GM18868 (cell line): ENCODE data around the gene LRRC30.
"Not testable (repeated sequence)": the region's sequence is repeated elsewhere in the genome, so short reads cannot be mapped to it uniquely, and the experiment has no call there.

ENCODE experiments used
- ATAC-seq: cut with Tn5 transposase; IDR thresholded peaks from one replicate; pipeline ENCODE4 v1.9.1; 2021; ENCODE audit warnings: mild to moderate bottlenecking, moderate library complexity; ENCODE audit not compliant: unreplicated experiment

Gene LRRC30

DNA sequence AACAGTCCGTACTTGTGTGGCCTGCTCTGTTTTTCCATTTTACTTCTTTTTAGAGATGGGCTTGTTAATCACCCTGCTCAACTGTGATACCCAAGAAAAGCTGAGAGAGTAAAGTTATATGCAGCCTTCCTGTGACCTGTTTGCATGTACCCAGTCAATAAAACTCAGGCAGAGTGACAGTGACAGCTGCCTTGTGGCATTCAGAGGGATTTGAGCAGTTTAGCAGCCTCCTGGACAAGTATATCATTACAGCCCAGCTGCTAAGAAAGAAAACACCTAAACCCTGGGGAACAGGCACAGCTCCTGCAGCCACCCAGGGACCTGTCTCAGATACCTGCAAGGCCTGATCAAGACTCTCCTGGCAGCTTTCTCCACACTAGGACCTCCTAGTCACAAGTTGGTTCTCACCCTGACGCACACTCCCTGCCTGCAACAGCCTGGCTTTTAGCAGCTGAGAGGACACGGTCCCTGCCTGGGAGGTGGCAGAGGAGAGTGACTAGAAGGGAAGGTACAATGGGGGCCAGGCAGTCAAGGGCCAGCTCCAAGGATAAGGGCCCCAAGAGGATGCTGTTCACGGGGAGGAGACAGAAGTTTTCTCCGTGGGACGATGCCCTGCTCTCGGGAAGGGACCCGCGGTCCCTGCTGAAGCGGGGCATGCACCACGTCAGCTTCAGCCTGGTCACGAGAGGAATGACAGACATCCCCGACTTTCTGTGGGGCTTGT, at the start of gene LRRC30:
Gene LRRC30, plus strand, starts transcription at position 464 of the 724 bp plus-strand sequence. Its CDS starts 50 bp downstream, at position 514.
- no peak for ATAC-seq

DNA sequence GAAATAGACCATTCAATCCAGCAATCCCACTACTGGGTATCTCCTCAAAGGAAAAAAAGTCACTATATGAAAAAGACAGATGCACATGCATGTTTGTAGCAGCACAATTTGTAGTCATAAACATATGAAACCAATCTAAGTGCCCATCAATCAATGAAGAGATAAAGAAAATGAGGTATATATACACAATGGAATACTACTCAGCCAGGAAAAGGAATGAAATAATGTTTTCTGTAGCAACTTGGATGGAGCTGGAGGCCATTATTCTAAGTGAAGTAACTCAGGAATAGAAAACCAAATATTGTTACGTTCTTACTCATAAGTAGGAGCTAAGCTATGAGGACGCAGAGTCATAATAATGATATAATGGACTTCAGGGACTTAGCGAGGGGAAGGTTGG, 45.2 kb upstream of the LRRC30 start:
- ATAC-seq: no peak

DNA sequence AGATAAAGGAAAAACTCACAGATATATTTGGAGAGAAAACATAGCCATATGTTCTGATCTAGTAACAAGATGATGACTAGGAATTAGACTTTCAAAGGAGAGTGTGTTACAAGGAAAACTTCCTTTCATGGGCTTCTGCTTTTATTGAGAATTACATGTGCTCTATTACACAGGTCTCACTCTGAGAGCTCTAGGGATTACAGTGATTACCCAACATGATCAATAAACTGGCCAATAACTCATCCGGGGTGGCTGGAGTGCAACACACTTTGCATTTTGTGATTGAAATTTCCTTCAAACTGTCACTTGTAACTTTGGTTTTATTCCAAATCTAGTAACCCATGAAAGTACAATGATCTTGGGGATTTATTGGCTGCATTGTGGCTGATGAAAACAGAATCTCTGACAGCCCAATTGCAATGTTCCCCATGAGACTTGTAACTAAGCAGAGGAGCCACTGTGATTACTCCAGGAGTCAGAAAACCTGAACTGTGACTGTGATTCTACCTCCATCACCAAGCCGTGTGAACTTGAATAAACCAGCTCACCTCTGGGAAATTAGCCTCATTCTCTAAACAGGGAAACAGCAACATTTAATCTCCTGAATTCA, 40.2 kb upstream of the LRRC30 start:
- ATAC-seq: no peak

DNA sequence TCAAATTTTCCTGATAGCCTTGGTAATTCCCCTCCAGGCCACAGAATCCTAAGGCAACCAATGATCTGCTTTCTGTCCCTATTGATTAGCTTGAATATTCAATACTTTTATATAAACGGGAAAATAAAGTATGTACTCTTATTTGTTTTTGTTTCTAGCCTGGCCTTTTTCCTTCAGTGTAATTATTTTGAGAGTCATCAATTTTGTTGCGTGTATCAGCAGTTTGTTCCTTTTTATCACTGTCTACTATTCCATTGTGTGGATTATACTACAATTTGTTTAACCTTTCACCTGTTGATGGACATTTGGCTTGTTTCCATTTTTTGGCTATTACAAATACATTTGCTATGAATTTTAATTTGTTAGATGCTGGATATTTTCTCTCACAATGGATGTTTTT, 39.2 kb upstream of the LRRC30 start:
- ATAC-seq: no peak

DNA sequence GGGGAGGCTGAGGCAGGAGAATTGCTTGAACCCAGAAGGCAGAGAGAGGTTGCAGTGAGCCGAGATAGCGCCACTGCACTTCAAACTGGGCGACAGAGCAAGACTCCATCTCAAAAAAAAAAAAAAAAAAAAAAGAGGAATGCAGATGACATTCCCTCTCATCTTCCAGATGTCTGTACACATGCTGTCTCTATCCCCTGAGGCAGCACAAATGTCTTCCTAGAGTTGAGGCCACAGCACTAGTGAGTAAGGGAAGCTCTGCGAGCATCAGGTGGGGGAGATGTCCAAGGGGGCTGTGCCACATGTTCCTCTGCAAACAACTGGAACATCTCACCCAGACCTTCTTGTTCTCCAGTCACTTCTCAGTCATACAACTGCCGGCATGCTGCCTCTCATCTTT, 35.6 kb upstream of the LRRC30 start:
- ATAC-seq: no peak

DNA sequence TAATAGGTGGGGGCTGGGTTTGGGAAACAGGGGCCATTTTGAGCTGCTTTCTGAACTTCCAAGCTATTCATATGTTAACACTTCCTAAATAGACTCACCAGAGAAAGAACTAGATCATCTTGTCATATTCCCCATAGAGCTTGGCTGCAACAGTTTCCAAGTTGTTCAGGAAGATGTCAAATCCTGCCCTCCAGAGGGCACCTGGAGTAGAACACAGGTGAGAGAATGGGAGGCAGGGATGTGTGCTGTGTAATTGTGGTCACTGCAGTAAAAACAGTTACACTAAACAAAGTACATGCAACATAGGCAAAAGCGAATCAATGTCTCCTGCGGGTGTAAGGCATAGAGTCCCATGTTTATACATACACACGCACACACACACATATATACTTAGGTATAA, 34.5 kb upstream of the LRRC30 start:
- ATAC-seq: no peak

DNA sequence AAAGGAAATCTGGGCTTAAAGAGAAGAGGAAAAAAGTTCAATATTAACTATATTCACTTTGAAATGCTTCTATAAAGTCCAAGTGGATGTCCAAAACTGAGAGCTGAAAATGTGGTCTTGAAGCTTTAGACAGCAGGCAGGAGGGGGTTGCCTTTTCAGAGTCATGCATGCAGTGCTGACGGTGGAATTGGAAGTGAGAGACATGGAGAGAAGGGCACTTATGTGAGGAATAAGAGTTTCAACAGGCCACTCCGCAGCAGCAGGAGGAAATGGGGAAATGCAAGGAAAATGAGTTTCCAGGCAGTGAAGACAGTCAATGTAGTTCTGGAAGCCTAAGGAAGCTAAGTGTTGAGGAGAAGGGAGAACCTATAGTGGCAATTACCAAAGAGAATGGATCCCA, 33.0 kb upstream of the LRRC30 start:
- no peak for ATAC-seq

DNA sequence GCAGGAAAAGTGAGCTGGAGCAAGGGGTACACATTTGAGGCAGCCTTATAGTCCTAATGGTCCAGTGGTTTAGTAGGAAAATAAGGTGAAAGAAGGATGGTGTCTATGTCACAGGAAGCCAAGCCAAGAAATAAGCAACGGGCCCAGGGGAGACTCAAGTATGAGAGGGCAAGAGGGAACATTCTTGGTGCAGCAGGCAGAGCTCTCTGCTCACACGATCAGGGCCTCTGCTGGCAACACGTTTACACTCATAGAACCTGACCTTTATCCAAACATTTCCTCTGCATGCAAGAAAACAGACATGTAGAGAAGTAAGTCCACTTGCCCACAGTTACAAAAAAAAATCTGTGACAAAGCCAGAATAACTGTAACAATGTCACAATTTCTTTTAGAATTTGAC, 32.6 kb upstream of the LRRC30 start:
- ATAC-seq: no peak

DNA sequence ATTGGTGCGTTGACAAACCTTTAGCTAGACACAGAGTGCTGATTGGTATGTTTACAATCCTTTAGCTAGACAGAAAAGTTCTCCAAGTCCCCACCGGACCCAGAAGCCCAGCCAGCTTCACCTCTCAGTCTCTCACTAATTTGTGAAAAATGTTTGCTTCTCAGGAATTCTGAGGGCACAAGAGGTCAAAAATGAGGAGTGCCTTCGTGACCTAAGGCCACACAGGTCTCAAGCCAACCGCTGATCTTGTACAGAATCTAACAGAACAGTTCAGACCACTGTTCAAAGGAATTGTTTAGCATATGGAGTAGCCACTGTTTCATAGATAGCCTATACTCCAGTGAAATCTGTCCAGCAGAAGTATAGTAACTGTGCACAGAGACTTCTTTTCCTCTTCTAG, 29.8 kb upstream of the LRRC30 start:
- no peak for ATAC-seq

DNA sequence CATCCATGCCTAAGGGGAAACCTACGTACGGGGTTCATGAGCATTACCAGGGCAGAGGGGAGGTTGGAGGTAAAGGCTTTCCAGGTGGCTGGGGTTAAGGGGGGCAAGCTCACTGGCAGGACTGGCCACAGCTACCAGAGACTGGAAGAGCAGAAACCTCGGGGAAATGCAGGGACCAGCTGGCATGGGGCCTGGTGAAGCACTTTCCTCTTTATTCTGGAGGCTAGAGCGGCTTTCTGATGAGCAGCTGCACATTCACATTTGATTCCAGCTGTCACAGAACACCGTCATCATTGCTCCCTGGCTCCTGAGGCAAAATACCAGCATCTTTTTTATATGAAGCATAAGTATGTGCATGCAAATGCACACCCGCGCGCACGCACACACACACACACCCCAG, 28.7 kb upstream of the LRRC30 start:
- ATAC-seq: no peak

DNA sequence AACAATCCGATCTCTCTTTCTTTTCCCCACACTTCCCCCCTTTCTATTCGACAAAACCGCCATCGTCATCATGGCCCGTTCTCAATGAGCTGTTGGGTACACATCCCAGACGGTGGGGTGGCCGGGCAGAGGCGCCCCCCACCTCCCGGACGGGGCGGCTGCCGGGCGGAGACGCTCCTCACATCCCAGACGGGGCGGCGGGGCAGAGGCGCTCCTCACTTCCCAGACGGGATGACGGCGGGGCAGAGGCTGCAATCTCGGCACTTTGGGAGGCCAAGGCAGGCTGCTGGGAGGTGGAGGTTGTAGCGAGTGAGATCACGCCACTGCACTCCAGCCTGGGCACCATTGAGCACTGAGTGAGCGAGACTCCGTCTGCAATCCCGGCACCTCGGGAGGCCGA, 27.3 kb upstream of the LRRC30 start:
- ATAC-seq: not testable (repeated sequence)

DNA sequence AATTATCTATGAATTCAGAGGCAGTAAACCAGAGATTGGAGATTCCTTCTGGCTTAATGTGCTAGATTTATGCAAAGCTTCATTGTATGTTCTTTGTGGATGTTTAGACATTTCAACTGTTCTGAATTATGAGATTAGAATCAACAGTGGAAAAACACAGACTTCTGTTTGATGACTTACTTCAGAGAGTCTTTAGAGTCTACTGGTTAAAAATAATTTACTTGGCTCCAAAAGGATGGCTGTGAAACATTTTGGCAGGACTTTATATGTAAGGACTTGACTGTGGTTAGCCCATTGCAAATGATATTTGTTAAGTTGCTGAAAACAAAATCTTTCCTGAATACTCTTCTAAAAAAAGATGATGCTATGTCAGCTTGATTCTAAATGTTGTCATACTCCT, 25.5 kb upstream of the LRRC30 start:
- no peak for ATAC-seq

DNA sequence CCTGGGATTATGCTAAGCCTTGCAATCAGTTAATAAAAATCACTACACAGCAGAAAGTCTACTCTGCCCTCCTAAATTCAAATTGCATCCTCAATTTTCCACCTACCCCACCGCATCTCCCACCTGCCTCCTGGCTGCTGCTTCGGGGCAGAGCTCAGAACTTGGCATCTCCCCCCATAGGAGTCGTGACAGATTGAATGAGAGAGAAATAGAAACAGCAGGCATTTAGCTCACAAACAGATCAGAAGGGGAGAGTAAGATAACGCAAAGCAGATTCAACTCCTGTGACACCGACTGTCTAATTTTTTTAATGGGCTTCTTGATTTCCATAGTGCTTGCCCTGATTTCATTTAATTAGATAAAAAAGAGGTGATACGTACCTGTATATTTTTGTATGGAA, 24.7 kb upstream of the LRRC30 start:
- no peak for ATAC-seq

DNA sequence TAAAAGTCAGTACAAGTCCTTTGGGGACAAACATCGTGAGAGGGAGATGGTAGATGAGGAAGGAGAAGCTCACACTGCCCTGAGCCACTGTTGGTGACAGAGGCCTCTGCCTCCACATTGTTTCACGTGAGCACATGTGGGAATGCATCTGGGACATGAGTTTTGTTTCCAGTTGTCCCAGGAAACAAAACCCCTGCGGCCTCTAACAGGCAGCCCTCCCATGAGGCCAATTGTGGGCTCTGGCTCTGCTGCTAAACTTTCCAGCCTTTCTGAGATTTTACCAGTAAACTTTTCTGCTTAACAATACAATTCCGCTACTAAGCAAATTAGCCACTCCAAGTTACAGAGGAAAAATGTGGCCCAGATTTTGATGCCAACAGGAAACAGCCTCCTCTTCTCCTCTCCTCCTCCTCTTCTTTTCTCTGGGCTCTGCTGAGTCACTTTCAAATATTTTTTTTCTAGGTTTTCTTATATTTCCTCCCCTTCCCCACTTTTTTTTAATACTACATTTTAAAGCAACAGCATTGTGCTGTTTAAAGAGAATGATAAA, 23.4 kb upstream of the LRRC30 start:
- ATAC-seq: no peak

DNA sequence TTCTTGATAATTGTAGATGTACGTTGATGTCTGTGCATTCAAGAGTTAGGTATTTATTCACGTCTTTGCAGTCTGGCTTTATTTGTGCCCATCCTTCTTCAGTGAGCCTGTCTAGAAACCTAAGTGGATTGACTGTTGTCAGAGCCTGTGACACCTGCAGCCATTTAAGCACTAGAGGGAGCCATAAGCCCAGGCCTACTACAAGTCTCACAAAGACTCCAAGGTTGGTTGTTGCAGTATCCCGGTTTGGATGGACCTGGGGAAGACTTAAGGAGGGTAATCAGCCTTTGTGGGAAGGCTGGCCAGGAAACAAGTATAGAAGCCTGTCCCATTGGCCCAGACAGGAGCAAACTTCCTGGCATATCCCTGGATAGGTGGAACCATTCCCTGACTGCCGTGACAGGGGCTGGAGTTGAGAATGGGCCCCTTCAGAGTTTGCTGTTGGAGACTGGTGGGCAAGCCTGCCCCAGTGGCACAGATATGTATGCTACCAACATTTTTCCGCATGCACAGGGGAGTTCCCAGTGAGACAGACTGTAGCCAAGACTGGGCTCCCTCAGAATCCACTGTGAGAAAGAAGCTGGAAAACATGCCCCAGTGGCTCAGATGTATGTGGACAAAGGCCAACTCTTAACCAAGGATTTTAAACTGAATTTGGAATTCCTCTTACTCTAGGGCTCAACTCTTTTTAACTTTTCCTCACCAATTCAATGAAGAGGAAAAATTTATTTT, 9.3 kb upstream of the LRRC30 start:
- ATAC-seq: peak; percentile 62

DNA sequence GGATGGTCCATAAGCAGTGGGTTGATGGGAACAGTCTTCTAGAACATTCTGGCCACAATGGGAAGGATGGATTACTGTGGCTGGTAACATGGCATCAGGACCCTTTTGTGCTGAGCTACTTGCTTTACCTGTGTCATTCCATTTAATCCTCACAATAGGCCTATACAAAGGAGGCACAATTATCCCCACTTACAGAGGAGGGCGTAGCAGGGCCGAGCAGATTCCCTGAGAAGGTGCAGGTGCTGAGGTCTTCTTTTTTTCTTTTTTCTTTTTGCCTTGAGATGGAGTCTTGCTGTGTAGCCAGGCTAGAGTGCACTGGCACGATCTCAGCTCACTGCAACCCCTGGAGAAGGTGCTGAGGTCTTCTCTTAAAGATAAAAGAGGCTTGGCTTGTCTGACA, 6.7 kb upstream of the LRRC30 start:
- ATAC-seq: no peak

DNA sequence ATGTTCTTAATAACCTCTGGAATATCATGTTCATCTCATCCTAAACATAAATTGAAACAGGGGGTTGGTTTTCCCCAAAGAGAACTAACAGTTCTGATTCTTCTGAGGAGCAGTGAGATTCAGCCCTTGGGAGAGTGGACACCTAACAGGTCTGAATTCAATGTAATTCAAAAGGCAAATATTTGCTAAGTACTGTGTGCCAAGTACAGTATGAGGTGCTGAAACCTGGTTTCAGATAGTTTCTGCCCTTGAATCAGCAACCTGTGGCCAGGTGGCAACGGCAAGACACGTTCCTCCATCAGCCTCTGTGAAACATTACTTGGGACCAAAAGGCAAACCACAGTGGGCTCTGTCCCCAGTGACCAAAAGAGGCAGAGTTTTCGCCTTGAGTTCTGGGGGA, 1.3 kb downstream of the LRRC30 start:
- no peak for ATAC-seq

DNA sequence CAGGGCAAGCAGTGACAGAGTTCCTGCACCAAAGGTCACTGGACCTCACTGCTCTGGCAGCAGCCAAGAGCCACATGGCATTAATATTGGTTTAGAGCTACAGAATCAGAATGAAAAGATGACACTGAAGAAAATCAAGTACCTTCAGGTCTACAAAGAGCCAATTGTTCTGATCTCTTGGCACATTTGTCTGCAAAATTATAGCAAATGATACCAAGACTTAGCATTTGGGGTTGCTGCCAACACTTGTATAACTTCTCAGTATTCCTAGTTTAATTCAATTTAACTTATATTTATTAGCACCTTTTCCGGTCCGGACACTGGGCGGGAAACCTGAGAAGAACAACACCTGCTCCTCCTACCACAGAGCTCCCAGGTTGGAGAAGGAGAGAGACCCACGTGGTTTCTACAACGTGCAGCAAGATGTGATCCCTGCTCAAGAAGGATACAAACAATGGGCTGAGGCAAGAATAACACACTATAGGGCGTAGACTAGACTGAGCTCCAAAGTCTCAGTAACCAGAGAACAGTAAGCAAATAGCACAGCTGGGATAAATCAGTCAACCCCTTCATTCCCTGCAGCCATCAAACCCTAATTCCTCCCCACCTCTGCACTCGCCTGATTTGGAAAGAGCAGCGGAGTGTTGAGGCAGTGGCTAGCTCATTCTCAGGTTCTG, 2.4 kb downstream of the LRRC30 start:
- no peak for ATAC-seq

DNA sequence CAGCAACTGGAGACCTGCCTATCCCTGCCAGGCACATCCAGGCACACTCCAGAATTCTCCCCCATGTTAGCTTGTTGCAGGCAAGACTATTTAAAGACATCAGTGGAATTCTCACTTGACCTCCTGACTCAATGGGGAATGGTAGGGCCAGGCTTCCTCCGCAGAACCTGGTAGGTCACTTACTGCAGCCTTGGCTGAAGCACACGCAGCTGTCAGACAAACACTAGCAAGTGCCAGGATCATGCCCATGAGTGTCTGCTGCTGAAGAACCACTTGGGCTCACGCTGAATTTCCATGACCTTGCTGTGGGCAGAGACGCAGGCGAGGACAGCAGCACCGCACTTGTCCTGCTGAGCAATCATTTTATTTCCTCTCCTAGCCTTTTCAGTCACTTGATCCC, 3.2 kb downstream of the LRRC30 start:
- ATAC-seq: no peak

DNA sequence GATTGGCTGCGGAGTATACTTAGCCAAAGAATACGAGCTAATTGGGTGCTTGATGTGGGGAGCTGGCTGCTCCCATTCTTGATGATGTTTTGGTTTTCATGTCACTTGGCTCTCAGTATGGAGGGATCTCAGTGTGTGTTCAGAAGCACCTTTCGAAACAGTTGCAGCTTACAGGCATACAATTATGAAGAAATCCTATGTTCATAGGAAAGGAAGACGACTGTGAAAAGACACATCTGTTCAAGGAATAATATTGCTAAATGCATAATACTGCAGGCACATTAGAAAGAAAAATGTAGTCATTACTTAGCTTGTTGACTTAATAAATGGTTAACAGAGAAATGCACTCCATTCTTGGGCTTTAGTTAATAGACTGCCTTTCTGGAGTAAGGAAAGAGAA, 4.1 kb downstream of the LRRC30 start:
- no peak for ATAC-seq

DNA sequence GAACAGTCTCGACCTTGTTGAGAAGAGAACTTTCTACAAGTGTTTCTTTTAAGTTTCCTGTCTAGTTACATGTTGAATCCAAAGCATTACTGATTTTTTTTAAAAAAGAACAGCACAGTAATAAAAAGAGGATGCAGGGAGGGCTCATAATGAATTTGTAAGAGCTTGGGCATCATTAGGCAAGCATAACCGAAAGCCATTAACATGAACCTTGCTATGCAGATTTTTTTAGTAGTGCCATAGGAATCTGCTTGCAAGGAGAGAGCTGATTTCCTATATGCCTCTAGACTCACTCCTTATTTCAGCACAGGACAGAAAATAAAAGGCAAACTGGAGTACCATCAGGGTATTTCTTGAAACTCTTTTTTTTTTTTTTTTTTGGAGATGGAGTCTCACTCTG, 5.2 kb downstream of the LRRC30 start:
- no peak for ATAC-seq
